Heart right ventricle (tissue), 16 donors: ENCODE results near the gene REG1B. TPM values are rescaled to one million over a fixed set of nuclear protein-coding genes. Genes with fewer than 3 reads are reported as not detected.

Experiments used
- ATAC-seq, 8 donors: fragments of 200-7000 bp; cut with Tn5 transposase; one replicate each; pipeline ENCODE4 v1.9.1; 2020; ENCODE audit warnings: mild to moderate bottlenecking in 8 of 8, moderate library complexity in 8 of 8, moderate number of reproducible peaks in 1 of 8
- DNase-seq, 2 donors: peaks; one replicate each; pipeline ENCODE4 v3.0.0-alpha.2; 2020
- H3K27ac ChIP-seq, 10 donors: fragments of 200-600 bp; sonication (generic) in 2 of 10; one replicate each; pipeline versions ENCODE4 v1.5.0 to v1.8.0; 2020 to 2022; ENCODE audit warnings: mild to moderate bottlenecking in 3 of 10
- H3K27me3 ChIP-seq, 7 donors: fragments of 200-600 bp; one replicate each; pipeline ENCODE4 v1.8.0; 2021 to 2022; ENCODE audit warnings: mild to moderate bottlenecking in 2 of 7
- H3K36me3 ChIP-seq, 9 donors: fragments of 200-600 bp; sonication (generic) in 1 of 9; one replicate each; pipeline versions ENCODE4 v1.5.0 to v1.8.0; 2020 to 2022; ENCODE audit warnings: mild to moderate bottlenecking in 2 of 9
- H3K4me1 ChIP-seq, 9 donors: fragments of 200-600 bp; sonication (generic) in 1 of 9; one replicate each; pipeline versions ENCODE4 v1.5.0 to v1.8.0; 2020 to 2022; ENCODE audit warnings: mild to moderate bottlenecking in 4 of 9
- H3K4me3 ChIP-seq, 10 donors: fragments of 200-600 bp; sonication (generic) in 2 of 10; one replicate each; pipeline versions ENCODE4 v1.5.0 to v1.8.0; 2020 to 2022; ENCODE audit warnings: mild to moderate bottlenecking in 7 of 10, moderate library complexity in 2 of 10
- H3K9me3 ChIP-seq, 11 donors: fragments of 200-600 bp in 10 of 11; sonication (generic) in 2 of 11; one replicate each; pipeline versions ENCODE4 v1.5.0 to v1.8.0; 2013 to 2022; ENCODE audit warnings: mild to moderate bottlenecking in 2 of 11, control low read depth in 1 of 11, moderate library complexity in 1 of 11
- CTCF ChIP-seq, 9 donors: fragments of 200-600 bp; sonication (generic) in 2 of 9; IDR thresholded peaks; one replicate each; pipeline versions ENCODE4 v1.5.0 to v1.8.0; 2021 to 2022; ENCODE audit warnings: antibody characterized with exemption in 9 of 9, mild to moderate bottlenecking in 5 of 9, moderate library complexity in 1 of 9
- WGBS, 2 donors: extraction: QIAGEN DNeasy Blood & Tissue Kit; methylation state at CpG; one replicate each; pipeline ENCODE4 v1.1.7; 2013; ENCODE audit warnings: inconsistent platforms in 1 of 2; 5-methylcytosine and 5-hydroxymethylcytosine counted together
- intact Hi-C, 10 donors: fragments of 100-400 bp; cut with DNase I; formaldehyde crosslinking; loops; one replicate each; pipeline versions ENCODE4 v1.11.1 to v1.14.2; 2022
- long read RNA-seq, 3 donors: library from polyadenylated mRNA; unstranded; transcript quantifications; one replicate each; pipeline ENCODE4 v2.0.0, GENCODE V29; 2020 to 2021
- polyA plus RNA-seq, 2 donors: library from polyadenylated mRNA; stranded (reverse); fragments of 200-250 nt; gene quantifications; one replicate each; pipeline ENCODE4 v1.2.3, GENCODE V29; 2013
- total RNA-seq, 10 donors: library from RNA; stranded (reverse); fragmentation: NEBNext Ultra II Directional in 3 of 10; extraction: Animal tissue kit (Norgen Biotek cat#: 25700) in 3 of 10; gene quantifications; one replicate each; pipeline versions ENCODE4 v1.2.1 to v1.2.4, GENCODE V29; 2021 to 2023
- donor health status: Arrhythmogenic right ventricular cardiomyopathy.
- donor health status: ischemic (EF 13 %, LVEDD 7.1; RV severe dilation, severe dysfunction).
- donor health status: healthy with polysubstance abuse.
- donor health status: DM: no; HTN: yes; CAD: no.
- donor health status: DM: no; HTN: no; CAD: no.
- donor health status: ischemic (EF 25% LVEDD 6.9; RV normal size, moderate dysfunction).
- donor health status: ischemic (EF 25% LVEDD 5.7; RV mildly dilated, moderate dysfunction).
- donor health status: healthy.
- donor health status: DM: yes; HTN: yes; CAD: no.
- donor health status: Ischemic cardiomyopathy.
- donor health status: ischemic (EF 35%, LVEDD 5.7; RV mildly dilated, moderate dysfunction).
- donor health status: nonischemic (EF 11% LVEDD 7.7; RV severe dilation, severe dysfunction).
- donor health status: DM: yes; HTN: yes; CAD: no.
- donor health status: PGD.
- donor health status: ischemic (EF 29% LVEDD 5.4; RV normal size, mild dysfunction).
- donor health status: nonischemic (EF 23%, LVEDD 6.1; RV moderate dilation, normal function).

REG1B gene
- total RNA-seq (under 1 TPM in 3 of 10 donors, not detected in 7; 0.41 to 0.49 (median 0.46) TPM), polyA plus RNA-seq (under 1 TPM in 1 of 2 donors, not detected in 1; 0.23 TPM)
- long read RNA-seq, donor 1 = 0 reads
- long read RNA-seq, donor 2 = 0 reads
- long read RNA-seq, donor 3 = 0 reads

GRCh38 chr2:79087785-79088364, at the start of gene REG1B:
TSS of gene REG1B (minus strand) at chr2:79087993. CDS start at chr2:79087612, 381 bp downstream.
- Histone ChIP-seq H3K27ac (no peak within 1 kb of the TSS), H3K9me3 (no peaks in the 10 kb centered on the region), H3K4me1 (no peaks in the 10 kb centered on the region), H3K36me3 (no peaks in the 10 kb centered on the region), H3K27me3 (no peaks in the 10 kb centered on the region), H3K4me3 (no peak within 1 kb of the TSS)
- 69 to 72% methylated on average over 2 of the region's 2 CpGs for WGBS, 2 donors
- intact Hi-C loops = no loop called here
- no peak for TF ChIP-seq CTCF (IDR thresholded peaks at IDR 0.05)
- ATAC-seq (no peak), DNase-seq (no peak)

- DNase-seq (no peak), ATAC-seq (no peak)
- H3K9me3 ChIP-seq = peaks cover 0 to 3% (median 0%) of the 10 kb centered on the region in 11 donors
- H3K36me3 ChIP-seq = no peaks in the 10 kb centered on the region
- H3K4me3 ChIP-seq = no peak overlapping the region
- WGBS, 2 donors = 80 to 86% methylated on average over 4 of the region's 4 CpGs
- TF ChIP-seq CTCF (IDR thresholded peaks at IDR 0.05) = no peak
- no peak overlapping the region for H3K27ac ChIP-seq
- intact Hi-C loops = no loop called here
- H3K27me3 ChIP-seq = no peaks in the 10 kb centered on the region
- H3K4me1 ChIP-seq = no peaks in the 10 kb centered on the region
Observed at GRCh38 chr2:79131687-79132086, 43.9 kb upstream of the REG1B start.

GRCh38 chr2:79129804-79130203, 42.0 kb upstream of the REG1B start:
- Histone ChIP-seq H3K4me1 (no peaks in the 10 kb centered on the region), H3K36me3 (no peaks in the 10 kb centered on the region), H3K27me3 (no peaks in the 10 kb centered on the region), H3K9me3 (peaks cover 0 to under 1% (median 0%) of the 10 kb centered on the region in 11 donors), H3K4me3 (no peak overlapping the region), H3K27ac (no peak overlapping the region)
- no peak for TF ChIP-seq CTCF (IDR thresholded peaks at IDR 0.05)
- DNase-seq = no peak
- ATAC-seq = no peak
- intact Hi-C loops = no loop called here

- Histone ChIP-seq H3K36me3 (no peaks in the 10 kb centered on the region), H3K27ac (no peak overlapping the region), H3K4me1 (no peaks in the 10 kb centered on the region), H3K9me3 (no peaks in the 10 kb centered on the region), H3K27me3 (no peaks in the 10 kb centered on the region), H3K4me3 (no peak overlapping the region)
- no peak for ATAC-seq
- DNase-seq = no peak
- intact Hi-C loops = no loop called here
- no peak for TF ChIP-seq CTCF (IDR thresholded peaks at IDR 0.05)
- WGBS, 2 donors = 74 to 82% methylated on average over 6 of the region's 6 CpGs
Observed at GRCh38 chr2:79129260-79129659, 41.5 kb upstream of the REG1B start.
